Endothelial cell (in vitro differentiated cells): Measurements from ENCODE around the gene JCAD. TPM values are rescaled to one million over a fixed set of nuclear protein-coding genes. Genes with fewer than 3 reads are reported as not detected.

Experiments used
- DNase-seq: peaks from one replicate; pipeline ENCODE4 v3.0.0; 2021; ENCODE audit warnings: low spot score
- H3K27ac Mint-ChIP-seq: one replicate; pipeline ENCODE4 v1.8.0; 2021; ENCODE audit warnings: mixed read lengths, inconsistent platforms; ENCODE audit not compliant: unreplicated experiment
- H3K27me3 Mint-ChIP-seq: one replicate; pipeline ENCODE4 v1.8.0; 2021; ENCODE audit warnings: mild to moderate bottlenecking, moderate library complexity, mixed read lengths, inconsistent platforms; ENCODE audit not compliant: unreplicated experiment
- H3K36me3 Mint-ChIP-seq: one replicate; pipeline ENCODE4 v1.8.0; 2021; ENCODE audit warnings: mild to moderate bottlenecking, low read depth, mixed read lengths, inconsistent platforms; ENCODE audit not compliant: unreplicated experiment
- H3K4me1 Mint-ChIP-seq: one replicate; pipeline ENCODE4 v1.8.0; 2021; ENCODE audit warnings: mild to moderate bottlenecking, mixed read lengths, inconsistent platforms; ENCODE audit not compliant: unreplicated experiment
- H3K4me3 Mint-ChIP-seq: one replicate; pipeline ENCODE4 v1.8.0; 2021; ENCODE audit warnings: mild to moderate bottlenecking, mixed read lengths, inconsistent platforms; ENCODE audit not compliant: unreplicated experiment
- H3K9me3 Mint-ChIP-seq: one replicate; pipeline ENCODE4 v1.8.0; 2021; ENCODE audit warnings: mixed read lengths, inconsistent platforms; ENCODE audit not compliant: unreplicated experiment
- CTCF ChIP-seq: fragments of 200-600 bp; sonication (generic); IDR thresholded peaks from one replicate; pipeline ENCODE4 v1.5.0; 2021; ENCODE audit warnings: antibody characterized with exemption; ENCODE audit not compliant: unreplicated experiment
- total RNA-seq: library from RNA; stranded (reverse); fragmentation: NEBNext Ultra II Directional; extraction: Animal tissue kit (Norgen Biotek cat#: 25700); gene quantifications from one replicate; pipeline ENCODE4 v1.2.1, GENCODE V29; 2021; ENCODE audit not compliant: unreplicated experiment

Gene JCAD
- total RNA-seq, 1 donor from 2014 or later, result 234 TPM

GRCh38 chr10:30098629-30099028 is 39.2 kb upstream of the JCAD start:
- H3K36me3 Mint-ChIP-seq, result peaks cover 8% of the 10 kb centered on the region
- H3K27ac Mint-ChIP-seq, result no peak overlapping the region
- DNase-seq, result no peak
- H3K4me1 Mint-ChIP-seq, result peaks cover 4% of the 10 kb centered on the region
- TF ChIP-seq CTCF, result no peak
- H3K9me3 Mint-ChIP-seq, result no peaks in the 10 kb centered on the region
- H3K4me3 Mint-ChIP-seq, result no peak overlapping the region
- H3K27me3 Mint-ChIP-seq, result peaks cover 4% of the 10 kb centered on the region

- no peak overlapping the region for H3K4me3 Mint-ChIP-seq
- DNase-seq, result no peak
- TF ChIP-seq CTCF, result no peak
- no peaks in the 10 kb centered on the region for H3K9me3 Mint-ChIP-seq
- H3K27me3 Mint-ChIP-seq, result peaks cover 1% of the 10 kb centered on the region
- H3K27ac Mint-ChIP-seq, result no peak overlapping the region
- no peaks in the 10 kb centered on the region for H3K36me3 Mint-ChIP-seq
- peaks cover 4% of the 10 kb centered on the region for H3K4me1 Mint-ChIP-seq
Observed at GRCh38 chr10:30096564-30096963, 37.2 kb upstream of the JCAD start.

- H3K4me3 Mint-ChIP-seq, result no peak overlapping the region
- peaks cover 1% of the 10 kb centered on the region for H3K27me3 Mint-ChIP-seq
- no peak for TF ChIP-seq CTCF
- peaks cover 4% of the 10 kb centered on the region for H3K4me1 Mint-ChIP-seq
- H3K9me3 Mint-ChIP-seq, result no peaks in the 10 kb centered on the region
- no peak for DNase-seq
- H3K27ac Mint-ChIP-seq, result no peak overlapping the region
- no peaks in the 10 kb centered on the region for H3K36me3 Mint-ChIP-seq
Observed at GRCh38 chr10:30095631-30096422, 36.4 kb upstream of the JCAD start.

- H3K27ac Mint-ChIP-seq, result no peak overlapping the region
- TF ChIP-seq CTCF, result no peak
Observed at GRCh38 chr10:30094601-30095000, 35.2 kb upstream of the JCAD start.

GRCh38 chr10:30093303-30093950 is 34.0 kb upstream of the JCAD start:
- H3K27me3 Mint-ChIP-seq, result peaks cover 4% of the 10 kb centered on the region
- TF ChIP-seq CTCF, result no peak
- no peak overlapping the region for H3K4me3 Mint-ChIP-seq
- DNase-seq, result no peak
- H3K36me3 Mint-ChIP-seq, result no peaks in the 10 kb centered on the region
- no peak overlapping the region for H3K27ac Mint-ChIP-seq
- H3K9me3 Mint-ChIP-seq, result no peaks in the 10 kb centered on the region
- H3K4me1 Mint-ChIP-seq, result peaks cover 3% of the 10 kb centered on the region

More at GRCh38 chr10:30094601-30095000, 35.2 kb upstream of the JCAD start:
- peaks cover 7% of the 10 kb centered on the region for H3K4me1 Mint-ChIP-seq
- no peak for DNase-seq
- no peak overlapping the region for H3K4me3 Mint-ChIP-seq
- H3K36me3 Mint-ChIP-seq, result no peaks in the 10 kb centered on the region
- H3K27me3 Mint-ChIP-seq, result peaks cover 1% of the 10 kb centered on the region
- no peaks in the 10 kb centered on the region for H3K9me3 Mint-ChIP-seq
